IMR-90 (cell line): Measurements from ENCODE around the gene BCAS3.

Experiments used
- BHLHE40 ChIP-seq: fragments of 150-350 bp; IDR thresholded peaks from 2 replicates; pipeline ENCODE4 v1.6.1; 2016; ENCODE audit warnings: mild to moderate bottlenecking, low read depth, low read length
- POLR2A ChIP-seq: IDR thresholded peaks from 2 replicates; pipeline ENCODE4 v1.6.1; 2012; ENCODE audit warnings: mild to moderate bottlenecking, low read depth, low read length
- RAD21 ChIP-seq: IDR thresholded peaks from 2 replicates; pipeline ENCODE4 v1.6.1; 2012; ENCODE audit warnings: low read length, improper control_type of control experiment
- USF2 ChIP-seq: fragments of 150-350 bp; IDR thresholded peaks from 2 replicates; pipeline ENCODE4 v1.6.1; 2017; ENCODE audit warnings: mild to moderate bottlenecking, antibody characterized with exemption, low read length, low read depth

DNA sequence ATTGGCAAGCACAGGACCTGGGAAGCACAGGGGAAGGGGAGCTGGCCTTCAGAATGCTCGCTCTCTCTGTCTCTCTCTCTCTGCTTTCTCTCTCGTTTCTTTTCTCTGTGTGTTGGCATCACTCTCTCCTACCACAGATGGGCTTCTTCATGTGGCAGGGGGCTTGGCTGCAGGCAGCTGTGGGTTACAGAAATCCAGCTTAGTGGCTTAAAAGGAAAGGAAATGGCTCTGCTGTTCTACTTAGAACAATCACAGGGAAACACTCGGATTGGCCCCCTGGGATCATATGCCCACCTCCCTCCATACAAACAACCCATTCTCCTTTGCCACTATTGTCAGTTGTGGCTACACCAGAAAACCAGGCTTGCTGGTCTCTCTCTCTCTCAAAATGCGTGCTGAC, 742.4 kb downstream of the BCAS3 start:
- no peak for TF ChIP-seq POLR2A
- TF ChIP-seq BHLHE40: no peak
- TF ChIP-seq USF2: no peak
- TF ChIP-seq RAD21: no peak
